Astrocyte of the cerebellum (primary cell): Measurements from ENCODE around the gene HS3ST3B1.

ENCODE experiments used
- DNase-seq: peaks from one replicate; pipeline ENCODE4 v3.0.0-alpha.2; 2011; ENCODE audit warnings: low read depth
- H3K4me3 ChIP-seq: 2 replicates; pipeline ENCODE4 v1.5.1; 2011; ENCODE audit warnings: mild to moderate bottlenecking, low read depth, low read length, moderate library complexity
- in situ Hi-C: cut with HindIII; loops from 2 replicates; pipeline ENCODE4 v1.10.0; 2017; ENCODE audit warnings: low sequenced_read_pairs
- TF ChIP-seq, protein P1 (sequence below): IDR thresholded peaks from 2 replicates; pipeline ENCODE4 v1.5.1; 2012; ENCODE audit warnings: low read length, low read depth, moderate library complexity, mild to moderate bottlenecking; ENCODE audit errors: missing control alignments

HS3ST3B1 gene

DNA sequence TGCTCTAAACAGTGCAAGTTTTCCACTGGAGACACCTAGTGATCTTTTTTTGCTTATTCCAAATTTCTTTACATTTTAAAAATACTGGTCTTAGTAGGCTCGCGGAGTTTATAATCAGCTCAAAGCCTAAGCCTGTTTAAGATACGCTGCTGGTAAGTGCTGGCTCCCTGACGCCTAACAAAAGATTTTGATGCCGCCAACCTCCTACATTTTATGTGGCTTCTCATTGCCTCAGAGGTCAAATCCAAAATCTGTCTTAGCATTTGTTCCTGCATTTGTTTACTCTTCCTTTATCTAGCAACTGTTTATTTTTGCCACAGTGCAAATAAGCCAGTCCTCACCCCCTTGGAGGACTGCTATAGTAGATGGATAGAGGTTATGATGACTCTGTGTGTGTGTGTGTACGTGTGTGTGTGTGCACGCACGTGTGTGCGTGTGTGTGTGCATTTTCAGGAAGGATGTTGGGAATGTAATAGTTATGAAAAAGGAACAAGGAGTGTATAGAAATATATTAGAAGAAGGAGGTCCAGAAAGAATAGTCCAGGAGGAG, 24.8 kb downstream of the HS3ST3B1 start:
- no peak for DNase-seq
- in situ Hi-C loops = no loop called here
- H3K4me3 ChIP-seq = no peak overlapping the region
- TF ChIP-seq, protein P1, sequence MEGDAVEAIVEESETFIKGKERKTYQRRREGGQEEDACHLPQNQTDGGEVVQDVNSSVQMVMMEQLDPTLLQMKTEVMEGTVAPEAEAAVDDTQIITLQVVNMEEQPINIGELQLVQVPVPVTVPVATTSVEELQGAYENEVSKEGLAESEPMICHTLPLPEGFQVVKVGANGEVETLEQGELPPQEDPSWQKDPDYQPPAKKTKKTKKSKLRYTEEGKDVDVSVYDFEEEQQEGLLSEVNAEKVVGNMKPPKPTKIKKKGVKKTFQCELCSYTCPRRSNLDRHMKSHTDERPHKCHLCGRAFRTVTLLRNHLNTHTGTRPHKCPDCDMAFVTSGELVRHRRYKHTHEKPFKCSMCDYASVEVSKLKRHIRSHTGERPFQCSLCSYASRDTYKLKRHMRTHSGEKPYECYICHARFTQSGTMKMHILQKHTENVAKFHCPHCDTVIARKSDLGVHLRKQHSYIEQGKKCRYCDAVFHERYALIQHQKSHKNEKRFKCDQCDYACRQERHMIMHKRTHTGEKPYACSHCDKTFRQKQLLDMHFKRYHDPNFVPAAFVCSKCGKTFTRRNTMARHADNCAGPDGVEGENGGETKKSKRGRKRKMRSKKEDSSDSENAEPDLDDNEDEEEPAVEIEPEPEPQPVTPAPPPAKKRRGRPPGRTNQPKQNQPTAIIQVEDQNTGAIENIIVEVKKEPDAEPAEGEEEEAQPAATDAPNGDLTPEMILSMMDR = no peak

DNA sequence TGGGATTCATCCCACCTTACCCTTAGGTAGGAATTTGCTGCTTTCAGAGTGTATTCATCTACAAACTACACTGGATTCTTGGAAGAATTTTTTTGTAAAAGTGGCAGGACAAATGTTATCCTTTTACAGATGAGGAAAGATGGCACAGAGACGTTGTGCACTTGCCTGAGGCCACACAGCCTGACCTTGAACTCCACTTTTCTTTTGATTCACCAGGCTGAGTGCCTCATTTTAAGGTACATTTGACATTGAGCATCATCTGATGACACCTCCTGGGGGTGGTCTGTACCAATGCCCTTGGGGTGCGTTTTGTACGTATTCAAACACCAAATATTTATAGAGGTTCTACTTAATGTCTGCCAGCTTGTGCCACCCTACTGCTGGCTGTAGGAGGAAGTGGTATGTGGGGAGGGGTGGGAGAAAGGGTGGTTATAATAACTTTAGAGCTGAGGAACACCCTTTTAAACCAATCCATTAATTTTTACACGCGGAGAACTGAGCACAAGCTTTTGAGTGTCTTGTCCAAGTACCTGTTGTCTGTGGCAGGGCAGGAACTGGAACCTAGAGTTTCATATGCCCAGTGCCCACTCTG, 29.1 kb downstream of the HS3ST3B1 start:
- TF ChIP-seq, protein P1 = no peak
- in situ Hi-C loops = no loop called here
- DNase-seq = no peak
- no peak overlapping the region for H3K4me3 ChIP-seq

DNA sequence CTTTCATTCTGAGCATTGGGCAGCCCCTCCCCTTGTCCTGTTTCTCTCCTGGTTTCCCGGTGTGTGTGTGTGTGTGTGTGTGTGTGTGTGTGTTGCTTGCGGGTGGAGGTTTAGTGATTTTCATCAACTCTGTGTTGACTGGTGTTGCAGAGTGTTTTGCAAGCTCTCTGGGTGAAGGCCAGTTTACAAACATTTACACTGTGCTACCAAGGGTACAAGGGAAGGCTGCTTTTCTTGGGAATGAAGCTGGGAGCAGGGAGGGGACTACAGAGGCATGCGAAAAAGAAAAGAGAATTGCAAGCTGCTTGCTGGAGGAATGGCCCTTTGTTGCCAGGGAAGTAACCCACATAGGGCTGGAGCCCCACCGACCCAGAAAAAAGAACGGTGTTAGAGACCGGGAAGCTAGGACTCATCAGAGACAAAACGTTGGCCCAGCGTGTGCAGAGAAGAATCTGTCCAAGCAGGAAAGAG, 29.6 kb downstream of the HS3ST3B1 start:
- DNase-seq = no peak
- H3K4me3 ChIP-seq = no peak overlapping the region
- TF ChIP-seq, protein P1 = no peak
- in situ Hi-C loops = no loop called here

DNA sequence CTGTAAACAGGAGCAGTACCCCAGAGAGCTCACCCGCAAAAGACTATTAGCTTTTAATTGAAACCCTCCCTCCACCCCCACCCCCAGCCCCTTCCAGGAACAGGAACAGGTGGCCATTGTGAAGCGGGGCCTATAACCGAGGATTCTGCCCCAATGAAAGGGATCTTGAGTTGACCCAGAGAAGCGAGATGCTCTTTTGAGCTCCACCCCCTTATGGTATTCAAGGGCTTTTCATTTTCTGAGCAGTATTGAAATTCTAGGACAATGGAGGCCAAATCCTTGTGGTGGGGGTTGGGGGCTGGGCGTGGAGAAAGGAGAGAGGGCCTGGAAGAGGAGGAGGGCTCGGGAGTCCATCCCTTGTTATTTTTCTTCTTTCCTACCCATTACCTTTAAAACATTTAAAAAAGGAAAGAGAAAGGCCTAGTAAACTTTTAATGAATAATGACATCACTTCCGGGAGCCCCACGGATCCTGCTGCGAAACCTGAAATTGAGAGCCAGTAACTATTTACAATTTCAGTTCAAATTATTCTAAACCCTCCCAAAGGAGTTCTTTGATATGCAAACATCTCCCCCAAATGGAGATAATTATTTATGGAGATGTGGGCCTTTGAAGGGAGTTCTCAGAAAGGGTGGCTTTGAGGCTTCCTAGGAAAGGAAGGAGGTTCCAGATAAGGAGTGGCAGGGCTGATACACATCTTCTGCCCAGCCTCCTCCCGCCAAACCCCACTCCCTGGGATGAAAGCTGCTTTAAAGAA, 30.5 kb downstream of the HS3ST3B1 start:
- no peak overlapping the region for H3K4me3 ChIP-seq
- in situ Hi-C loops = no loop called here
- TF ChIP-seq, protein P1 = no peak
- no peak for DNase-seq

DNA sequence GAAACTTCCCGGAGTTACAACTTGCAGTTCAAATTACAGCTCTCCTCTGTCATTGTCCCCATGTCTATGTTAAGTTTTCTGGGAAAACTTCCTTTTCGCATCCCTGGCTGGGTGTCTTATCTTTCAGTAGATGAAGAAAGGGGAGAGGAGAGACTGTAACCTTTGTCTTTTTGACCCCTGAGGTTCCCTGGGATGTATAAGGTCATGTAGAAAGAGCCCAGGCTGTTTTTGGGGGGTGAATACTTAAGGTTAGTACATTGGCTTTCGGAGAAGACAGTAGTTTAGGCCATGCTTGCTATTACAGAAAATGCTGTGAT, 31.1 kb downstream of the HS3ST3B1 start:
- DNase-seq = no peak
- H3K4me3 ChIP-seq = no peak overlapping the region
- in situ Hi-C loops = no loop called here
- TF ChIP-seq, protein P1 = no peak

DNA sequence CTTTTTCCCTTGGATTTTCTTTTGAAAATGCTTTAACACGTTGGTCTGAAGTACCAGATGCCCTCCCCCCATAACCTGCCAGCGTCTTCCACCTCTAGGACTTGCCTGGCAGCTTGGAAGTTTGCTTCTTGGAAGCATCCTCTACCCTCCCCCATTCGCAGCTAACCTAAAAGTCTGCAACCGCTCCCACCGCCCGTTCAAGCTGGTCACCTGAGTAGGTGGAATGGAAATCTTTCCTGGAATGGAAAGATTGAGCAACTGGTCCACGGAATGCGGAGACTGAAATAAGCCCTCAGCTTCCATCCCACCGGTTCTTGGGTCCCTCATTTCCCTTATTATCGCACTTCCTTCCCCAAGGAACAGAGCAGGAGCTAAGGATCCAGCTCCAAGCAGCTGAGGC, 31.4 kb downstream of the HS3ST3B1 start:
- TF ChIP-seq, protein P1 = no peak

More for the DNA sequence above, 31.4 kb downstream of the HS3ST3B1 start:
- in situ Hi-C loops = no loop called here
- no peak for DNase-seq
- no peak overlapping the region for H3K4me3 ChIP-seq
